Right ventricle myocardium inferior (tissue), 1 donor: ENCODE data around the gene PMF1. TPM values are rescaled to one million over a fixed set of nuclear protein-coding genes. Genes with fewer than 3 reads are reported as not detected.

ENCODE experiments used
- ATAC-seq: fragments of 200-7000 bp; cut with Tn5 transposase; one replicate; pipeline ENCODE4 v1.9.1; 2020; ENCODE audit warnings: mild to moderate bottlenecking, moderate library complexity
- DNase-seq: peaks from one replicate; pipeline ENCODE4 v3.0.0; 2021; ENCODE audit errors: missing footprints
- intact Hi-C: fragments of 100-400 bp; cut with DNase I; formaldehyde crosslinking; loops from one replicate; pipeline ENCODE4 v1.11.0; 2022
- total RNA-seq: library from RNA; stranded (reverse); fragmentation: NEBNext Ultra II Directional; extraction: Animal tissue kit (Norgen Biotek cat#: 25700); gene quantifications from one replicate; pipeline ENCODE4 v1.2.1, GENCODE V29; 2021
- donor health status: DM: no; HTN: yes; CAD: no; lungs with severe emphysema.

PMF1 gene
- total RNA-seq, 1 donor from 2014 or later = 68.6 TPM

- intact Hi-C loops = no loop called here
- no peak for ATAC-seq
- no peak for DNase-seq
Measured at GRCh38 chr1:156249593-156249992, 36.8 kb downstream of the PMF1 start.

- intact Hi-C loops = no loop called here
Measured at GRCh38 chr1:156251527-156251926, 38.7 kb downstream of the PMF1 start.

GRCh38 chr1:156253634-156254033 is 40.8 kb downstream of the PMF1 start:
- DNase-seq (no peak), ATAC-seq (no peak)
- intact Hi-C loops = no loop called here

More at GRCh38 chr1:156251527-156251926, 38.7 kb downstream of the PMF1 start:
- no peak for ATAC-seq
- DNase-seq = no peak

- no peak for DNase-seq
- intact Hi-C loops = no loop called here
- no peak for ATAC-seq
Measured at GRCh38 chr1:156257711-156258110, 44.9 kb downstream of the PMF1 start.

- DNase-seq = no peak
- intact Hi-C loops = no loop called here
- no peak for ATAC-seq
Measured at GRCh38 chr1:156258859-156259258, 46.1 kb downstream of the PMF1 start.

- no peak for ATAC-seq
- no peak for DNase-seq
- intact Hi-C loops = loop anchor here (2.0 kb wide), 1 partner anchor 25 kb away; no protein-coding TSS in a partner anchor
Measured at GRCh38 chr1:156259805-156260204, 47.0 kb downstream of the PMF1 start.

- intact Hi-C loops = loop anchor here (2.0 kb wide), 1 partner anchor 26 kb away; no protein-coding TSS in a partner anchor
- DNase-seq = no peak
- no peak for ATAC-seq
Measured at GRCh38 chr1:156260896-156261295, 48.1 kb downstream of the PMF1 start.

- no peak for ATAC-seq
- intact Hi-C loops = no loop called here
Measured at GRCh38 chr1:156262461-156263287, 49.9 kb downstream of the PMF1 start.

GRCh38 chr1:156263288-156263655 is 50.5 kb downstream of the PMF1 start:
- ATAC-seq (no peak), DNase-seq (no peak)
- intact Hi-C loops = no loop called here

More at GRCh38 chr1:156262461-156263287, 49.9 kb downstream of the PMF1 start:
- DNase-seq = no peak

GRCh38 chr1:156266051-156266450 is 53.2 kb downstream of the PMF1 start:
- no peak for ATAC-seq
- intact Hi-C loops = no loop called here
- no peak for DNase-seq

- DNase-seq (no peak), ATAC-seq (no peak)
- intact Hi-C loops = no loop called here
Measured at GRCh38 chr1:156268336-156268735, 55.5 kb downstream of the PMF1 start.

GRCh38 chr1:156270314-156270713 is 57.5 kb downstream of the PMF1 start:
- no peak for DNase-seq
- ATAC-seq = no peak
- intact Hi-C loops = no loop called here

GRCh38 chr1:156276532-156276931 is 63.7 kb downstream of the PMF1 start:
- intact Hi-C loops = loop anchor here (5.0 kb wide), 1 partner anchor 39 kb away; no protein-coding TSS in a partner anchor
- ATAC-seq (no peak), DNase-seq (no peak)

- DNase-seq (no peak), ATAC-seq (no peak)
- intact Hi-C loops = loop anchor here (5.0 kb wide), 1 partner anchor 40 kb away; no protein-coding TSS in a partner anchor
Measured at GRCh38 chr1:156276966-156277381, 64.2 kb downstream of the PMF1 start.

- intact Hi-C loops = loop anchor here (5.0 kb wide), 2 partner anchors 43 to 57 kb away; partner anchors contain the start of genes CCT3 and TSACC
- ATAC-seq (no peak), DNase-seq (no peak)
Measured at GRCh38 chr1:156279837-156280236, 67.0 kb downstream of the PMF1 start.

- ATAC-seq = peak; percentile 77
Measured at GRCh38 chr1:156281281-156281680, 68.5 kb downstream of the PMF1 start.

GRCh38 chr1:156281693-156282478 is 69.1 kb downstream of the PMF1 start:
- intact Hi-C loops = loop anchor here (5.0 kb wide), 1 partner anchor 55 kb away; the partner anchor contains the start of genes CCT3 and TSACC
- ATAC-seq = no peak
- no peak for DNase-seq

More at GRCh38 chr1:156281281-156281680, 68.5 kb downstream of the PMF1 start:
- intact Hi-C loops = loop anchor here (5.0 kb wide), 1 partner anchor 56 kb away; the partner anchor contains the start of genes CCT3 and TSACC
- peak; percentile 78 for DNase-seq

- ATAC-seq (peak; percentile 94), DNase-seq (peak; percentile 98)
- intact Hi-C loops = loop anchor here (5.0 kb wide), 1 partner anchor 55 kb away; the partner anchor contains the start of genes CCT3 and TSACC
Measured at GRCh38 chr1:156282479-156283222, 69.8 kb downstream of the PMF1 start, which contains the start of gene SMG5. SMG5 (minus strand) TSS chr1:156282825; CDS start chr1:156282680, 145 bp downstream.
